GM19463 (cell line): Measurements from ENCODE around the gene LRBA.
"Not testable (repeated sequence)": the region's sequence is repeated elsewhere in the genome, so short reads cannot be mapped to it uniquely, and the experiment has no call there.

Experiments
- ATAC-seq: cut with Tn5 transposase; IDR thresholded peaks from one replicate; pipeline ENCODE4 v1.9.1; 2021; ENCODE audit warnings: mild to moderate bottlenecking, moderate library complexity; ENCODE audit not compliant: unreplicated experiment

The LRBA gene

GRCh38 chr4:150681063-150681462 lies 334.0 kb downstream of the LRBA start:
- no peak for ATAC-seq

GRCh38 chr4:150680651-150681050 lies 334.4 kb downstream of the LRBA start:
- ATAC-seq, result no peak

- ATAC-seq, result no peak
Observed at GRCh38 chr4:150679765-150680343, 335.2 kb downstream of the LRBA start.

GRCh38 chr4:150679018-150679764 lies 335.9 kb downstream of the LRBA start:
- no peak for ATAC-seq

DNA sequence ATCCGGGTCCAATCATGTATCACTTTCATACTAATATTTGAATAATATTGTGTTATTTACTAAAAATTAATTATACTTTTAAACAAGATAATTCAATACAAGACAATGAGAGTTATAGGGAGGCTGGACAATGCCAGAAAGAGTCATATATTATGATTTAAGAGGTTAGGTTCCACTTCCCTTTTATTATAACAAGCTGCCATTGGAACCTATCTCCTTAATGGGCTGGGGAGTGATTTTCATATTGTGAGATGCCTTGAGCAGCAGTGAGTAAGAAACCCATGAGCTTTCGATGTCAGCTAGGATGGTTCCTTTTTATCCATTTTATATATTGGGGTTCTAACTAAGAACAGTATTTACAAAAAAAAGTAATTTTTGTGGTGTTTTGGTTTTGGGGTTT lies 341.3 kb downstream of the LRBA start:
- no peak for ATAC-seq

- no peak for ATAC-seq
Observed at GRCh38 chr4:150668824-150669223, 346.3 kb downstream of the LRBA start.

- no peak for ATAC-seq
Observed at GRCh38 chr4:150664935-150665334, 350.1 kb downstream of the LRBA start.

GRCh38 chr4:150662686-150663085 lies 352.4 kb downstream of the LRBA start:
- no peak for ATAC-seq

DNA sequence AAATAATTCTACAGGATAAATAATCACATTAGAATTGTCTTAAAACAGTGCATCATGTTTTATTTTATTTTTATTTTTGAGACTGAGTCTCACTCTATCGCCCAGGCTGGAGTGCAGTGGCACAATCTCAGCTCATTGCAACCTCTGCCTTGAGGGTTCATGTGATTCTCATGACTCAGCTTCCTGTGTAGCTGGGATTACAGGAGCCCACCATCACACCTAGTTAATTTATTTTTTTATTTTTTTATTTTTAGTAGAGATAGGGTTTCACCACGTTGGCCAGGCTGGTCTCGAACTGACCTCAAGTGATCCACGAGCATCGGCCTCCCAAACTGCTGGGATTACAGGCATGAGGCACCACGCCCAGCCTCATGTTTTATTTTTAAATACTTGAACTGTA lies 353.5 kb downstream of the LRBA start:
- not testable (repeated sequence) for ATAC-seq

DNA sequence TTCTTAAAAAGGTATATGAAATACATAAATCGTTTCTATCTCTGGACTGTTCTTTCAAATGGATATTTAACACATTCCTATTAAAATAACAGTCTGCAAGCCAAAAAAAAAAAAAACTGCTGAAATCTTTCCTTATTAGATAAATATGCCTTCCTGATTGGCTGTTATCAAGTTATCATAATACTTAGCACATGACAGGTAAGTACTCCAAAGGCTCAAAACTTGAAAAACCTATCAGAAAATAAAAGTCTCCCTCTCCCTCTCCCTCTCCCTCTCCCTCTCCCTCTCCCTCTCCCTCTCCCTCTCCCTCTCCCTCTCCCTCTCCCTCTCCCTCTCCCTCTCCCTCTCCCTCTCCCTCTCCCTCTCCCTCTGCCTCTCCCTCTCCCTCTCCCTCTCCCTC lies 356.8 kb downstream of the LRBA start:
- ATAC-seq, result not testable (repeated sequence)

- ATAC-seq, result no peak
Observed at GRCh38 chr4:150656891-150657290, 358.2 kb downstream of the LRBA start.

DNA sequence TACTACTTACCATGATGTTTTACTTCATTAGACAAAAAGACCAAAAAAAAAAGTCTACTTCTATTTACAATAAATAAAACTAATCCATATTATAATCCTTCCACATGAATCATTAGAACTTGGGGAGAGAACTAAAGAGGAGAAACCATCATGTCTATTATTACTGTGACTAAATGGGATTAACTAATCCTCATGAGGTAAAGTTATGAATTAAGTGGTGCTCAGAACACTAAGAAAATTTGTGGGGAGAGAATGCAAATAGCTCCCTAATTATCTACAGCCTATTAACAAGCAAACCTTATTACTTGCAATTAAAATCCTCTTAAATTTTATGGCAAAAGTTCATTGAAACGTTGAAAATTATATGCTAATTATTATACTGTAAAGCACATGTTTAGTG lies 364.3 kb downstream of the LRBA start:
- ATAC-seq, result no peak

GRCh38 chr4:150648123-150648522 lies 367.0 kb downstream of the LRBA start:
- no peak for ATAC-seq

- no peak for ATAC-seq
Observed at GRCh38 chr4:150647008-150647407, 368.1 kb downstream of the LRBA start.

GRCh38 chr4:150641612-150642011 lies 373.5 kb downstream of the LRBA start:
- ATAC-seq, result no peak

DNA sequence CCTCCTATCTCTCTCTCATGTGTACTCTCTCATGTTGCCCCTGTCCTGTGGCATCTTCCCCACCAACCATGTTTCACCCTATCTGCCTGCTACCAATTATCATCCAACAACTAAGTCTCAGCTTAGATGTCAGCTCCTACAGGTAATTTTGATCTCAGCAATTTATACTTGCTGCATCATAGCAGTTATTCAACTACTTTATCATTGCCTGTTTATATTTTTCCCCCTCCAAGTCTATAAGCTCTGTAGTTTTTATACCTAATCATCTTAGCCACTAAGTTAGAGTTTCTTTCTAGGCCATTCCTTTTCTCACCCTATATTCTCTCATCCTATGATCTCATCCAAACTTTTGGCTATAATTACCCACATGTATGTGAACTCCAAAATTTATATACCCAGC lies 382.4 kb downstream of the LRBA start:
- ATAC-seq, result no peak

- no peak for ATAC-seq
Observed at GRCh38 chr4:150628073-150628472, 387.0 kb downstream of the LRBA start.

GRCh38 chr4:150625033-150625432 lies 390.1 kb downstream of the LRBA start:
- no peak for ATAC-seq

DNA sequence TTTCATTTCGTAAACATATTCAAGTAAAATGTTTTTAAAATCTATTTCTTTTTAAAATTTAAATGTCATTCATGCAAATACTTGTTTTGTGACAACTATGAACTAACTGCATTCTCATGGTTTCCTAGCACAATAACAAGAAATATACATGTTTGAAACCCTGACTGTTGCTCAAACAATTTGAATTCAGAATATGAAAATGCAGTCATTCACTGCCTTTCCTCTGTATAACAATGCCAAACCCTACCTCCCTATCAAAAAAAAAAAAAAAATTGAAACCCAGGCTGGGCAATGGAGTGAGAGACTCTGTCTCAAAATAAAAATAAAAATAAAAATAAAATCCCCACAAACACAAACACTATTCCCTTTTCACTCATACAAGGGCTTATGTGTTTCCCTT lies 391.0 kb downstream of the LRBA start:
- no peak for ATAC-seq

DNA sequence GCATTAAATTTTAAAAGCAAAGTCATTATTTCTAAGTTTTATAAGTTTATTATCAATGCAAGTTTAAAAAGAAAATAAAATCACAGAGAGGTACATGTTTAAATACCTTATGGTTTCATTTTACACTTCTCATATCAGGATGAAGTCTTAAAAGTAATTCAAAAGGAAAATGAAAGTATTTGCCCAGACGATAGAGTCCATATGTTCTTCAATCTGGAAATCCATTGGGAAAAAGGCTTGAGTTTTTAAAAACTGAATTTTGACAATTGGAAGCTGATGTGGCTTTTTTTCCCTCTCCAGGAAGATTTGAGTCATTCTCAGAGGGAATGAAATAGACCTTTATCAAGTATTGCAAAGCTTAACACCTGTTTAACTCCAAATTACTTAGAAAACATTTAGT lies 396.0 kb downstream of the LRBA start:
- no peak for ATAC-seq

- ATAC-seq, result no peak
Observed at GRCh38 chr4:150609131-150609530, 406.0 kb downstream of the LRBA start.

DNA sequence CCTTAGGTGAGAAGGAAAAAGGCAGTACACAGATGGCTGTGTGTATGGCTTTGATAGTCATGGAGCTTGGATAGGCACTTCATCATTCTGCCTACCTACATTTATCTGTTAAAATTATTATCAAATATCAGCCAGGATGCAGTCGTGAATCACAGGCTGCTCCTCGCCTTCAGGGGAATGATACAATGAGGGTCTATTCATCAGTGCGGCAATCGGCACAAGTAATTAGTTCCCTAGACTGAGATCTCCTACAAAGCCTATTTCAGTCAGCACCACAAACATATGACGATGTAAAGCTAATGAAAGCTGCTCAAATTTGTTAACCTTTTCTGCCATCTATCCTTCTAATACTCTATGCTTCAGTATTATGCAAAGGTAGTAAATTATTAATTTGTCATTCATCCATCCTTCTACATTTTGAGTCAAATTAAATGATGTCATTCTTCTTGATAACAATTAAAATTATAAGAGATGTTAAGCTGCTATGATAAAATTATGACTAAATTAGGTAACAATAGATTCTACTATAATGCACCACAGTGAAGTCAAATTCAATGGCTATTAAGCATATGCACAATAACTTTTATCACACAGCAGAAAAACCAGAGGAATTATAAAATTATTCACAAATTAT lies 414.2 kb downstream of the LRBA start:
- no peak for ATAC-seq
